Prostate gland (tissue), 2 donors: ENCODE results near the gene COPE.

Experiments used
- CTCF ChIP-seq, 4 experiments: fragments of 200-600 bp in 2 of 4; fragments of 450-650 bp in 2 of 4; sonication (generic) in 2 of 4; IDR thresholded peaks; 1 replicate in 3 of 4; 2 replicates in 1 of 4; pipeline ENCODE4 v1.5.1; 2016 to 2019; ENCODE audit warnings: antibody characterized with exemption in 4 of 4, mild to moderate bottlenecking in 2 of 4, moderate library complexity in 2 of 4
- POLR2A ChIP-seq: fragments of 450-650 bp; IDR thresholded peaks from one replicate; pipeline ENCODE4 v1.6.1; 2016; ENCODE audit warnings: antibody characterized with exemption, mild to moderate bottlenecking

GRCh38 chr19:18951721-18952281 lies 32.6 kb upstream of the COPE start:
- TF ChIP-seq CTCF (IDR thresholded peaks at IDR 0.05) (no peak), POLR2A (no peak)
